HepG2 (cell line): ENCODE measurements around the gene DIMT1.

Experiments
- DR1 ChIP-seq: sonication (generic); formaldehyde crosslinking; IDR thresholded peaks from 2 replicates; pipeline ENCODE4 v1.8.0; 2021; ENCODE audit warnings: mild to moderate bottlenecking, missing genetic modification reagents, inconsistent platforms
- PLRG1 ChIP-seq: fragments of 450-650 bp; conservative IDR thresholded peaks from 2 replicates; pipeline ENCODE4 v1.6.1; 2016
- POLR2A ChIP-seq, 2 experiments: IDR thresholded peaks; 2 replicates each; pipeline ENCODE4 v1.6.1; 2011; ENCODE audit warnings: low read depth in 2 of 2, low read length in 2 of 2, mild to moderate bottlenecking in 1 of 2, moderate library complexity in 1 of 2; ENCODE audit not compliant: insufficient read depth in 1 of 2
- TBL1XR1 ChIP-seq: fragments of 150-350 bp; IDR thresholded peaks from 2 replicates; pipeline ENCODE4 v1.6.1; 2014; ENCODE audit warnings: borderline replicate concordance, low read length; ENCODE audit not compliant: partially characterized antibody
- TP53 ChIP-seq: sonication (generic); formaldehyde crosslinking; conservative IDR thresholded peaks from 2 replicates; pipeline ENCODE4 v1.4.0; 2020; ENCODE audit warnings: missing genetic modification reagents
- ZNF337 ChIP-seq: sonication (generic); formaldehyde crosslinking; IDR thresholded peaks from 2 replicates; pipeline ENCODE4 v1.5.1; 2020; ENCODE audit warnings: missing genetic modification reagents, low read depth, mild to moderate bottlenecking, borderline replicate concordance
- TF ChIP-seq, protein P1 (sequence below), 2 experiments: IDR thresholded peaks; 2 replicates each; pipeline ENCODE4 v1.6.1; 2011 to 2012; ENCODE audit warnings: low read length in 2 of 2, borderline replicate concordance in 1 of 2, low read depth in 1 of 2, mild to moderate bottlenecking in 1 of 2, moderate library complexity in 1 of 2
- TF ChIP-seq, protein P2 (sequence below): sonication (generic); formaldehyde crosslinking; IDR thresholded peaks from 2 replicates; pipeline ENCODE4 v1.4.0; 2020; ENCODE audit warnings: missing genetic modification reagents

DNA sequence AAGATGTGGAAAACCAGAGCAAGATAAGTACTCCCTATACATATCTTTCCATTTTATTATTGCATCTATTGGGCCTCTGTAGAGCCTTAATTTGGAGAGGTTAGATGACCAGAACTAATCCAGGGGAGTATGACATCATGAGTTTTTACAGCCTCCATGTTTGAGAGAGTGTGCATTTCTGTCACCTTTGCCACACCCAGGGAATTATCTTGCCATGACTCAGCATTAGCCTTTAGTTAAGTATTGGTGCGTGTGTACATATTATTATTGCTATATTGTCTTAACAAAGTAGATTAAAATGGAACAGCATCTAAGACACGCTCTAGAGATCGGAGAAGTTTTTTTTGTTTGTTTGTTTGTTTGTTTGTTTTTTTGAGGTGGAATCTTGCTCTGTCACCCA lies 27.6 kb downstream of the DIMT1 start:
- TF ChIP-seq PLRG1 = no peak
- TF ChIP-seq, protein P1, sequence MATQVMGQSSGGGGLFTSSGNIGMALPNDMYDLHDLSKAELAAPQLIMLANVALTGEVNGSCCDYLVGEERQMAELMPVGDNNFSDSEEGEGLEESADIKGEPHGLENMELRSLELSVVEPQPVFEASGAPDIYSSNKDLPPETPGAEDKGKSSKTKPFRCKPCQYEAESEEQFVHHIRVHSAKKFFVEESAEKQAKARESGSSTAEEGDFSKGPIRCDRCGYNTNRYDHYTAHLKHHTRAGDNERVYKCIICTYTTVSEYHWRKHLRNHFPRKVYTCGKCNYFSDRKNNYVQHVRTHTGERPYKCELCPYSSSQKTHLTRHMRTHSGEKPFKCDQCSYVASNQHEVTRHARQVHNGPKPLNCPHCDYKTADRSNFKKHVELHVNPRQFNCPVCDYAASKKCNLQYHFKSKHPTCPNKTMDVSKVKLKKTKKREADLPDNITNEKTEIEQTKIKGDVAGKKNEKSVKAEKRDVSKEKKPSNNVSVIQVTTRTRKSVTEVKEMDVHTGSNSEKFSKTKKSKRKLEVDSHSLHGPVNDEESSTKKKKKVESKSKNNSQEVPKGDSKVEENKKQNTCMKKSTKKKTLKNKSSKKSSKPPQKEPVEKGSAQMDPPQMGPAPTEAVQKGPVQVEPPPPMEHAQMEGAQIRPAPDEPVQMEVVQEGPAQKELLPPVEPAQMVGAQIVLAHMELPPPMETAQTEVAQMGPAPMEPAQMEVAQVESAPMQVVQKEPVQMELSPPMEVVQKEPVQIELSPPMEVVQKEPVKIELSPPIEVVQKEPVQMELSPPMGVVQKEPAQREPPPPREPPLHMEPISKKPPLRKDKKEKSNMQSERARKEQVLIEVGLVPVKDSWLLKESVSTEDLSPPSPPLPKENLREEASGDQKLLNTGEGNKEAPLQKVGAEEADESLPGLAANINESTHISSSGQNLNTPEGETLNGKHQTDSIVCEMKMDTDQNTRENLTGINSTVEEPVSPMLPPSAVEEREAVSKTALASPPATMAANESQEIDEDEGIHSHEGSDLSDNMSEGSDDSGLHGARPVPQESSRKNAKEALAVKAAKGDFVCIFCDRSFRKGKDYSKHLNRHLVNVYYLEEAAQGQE (IDR thresholded peaks at IDR 0.05; ENCODE audit: borderline replicate concordance in 1 of 2, low read depth in 1 of 2, low read length in 2 of 2) = no peak
- TF ChIP-seq ZNF337 (CRISPR knock-in tag) = no peak
- TF ChIP-seq POLR2A (IDR thresholded peaks at IDR 0.05; ENCODE audit: insufficient read depth in 1 of 2, low read depth in 2 of 2, low read length in 2 of 2) = no peak
- TF ChIP-seq DR1 (CRISPR knock-in tag) = no peak
- no peak for TF ChIP-seq TP53 (CRISPR knock-in tag)
- no peak for TF ChIP-seq TBL1XR1
- TF ChIP-seq, protein P2, sequence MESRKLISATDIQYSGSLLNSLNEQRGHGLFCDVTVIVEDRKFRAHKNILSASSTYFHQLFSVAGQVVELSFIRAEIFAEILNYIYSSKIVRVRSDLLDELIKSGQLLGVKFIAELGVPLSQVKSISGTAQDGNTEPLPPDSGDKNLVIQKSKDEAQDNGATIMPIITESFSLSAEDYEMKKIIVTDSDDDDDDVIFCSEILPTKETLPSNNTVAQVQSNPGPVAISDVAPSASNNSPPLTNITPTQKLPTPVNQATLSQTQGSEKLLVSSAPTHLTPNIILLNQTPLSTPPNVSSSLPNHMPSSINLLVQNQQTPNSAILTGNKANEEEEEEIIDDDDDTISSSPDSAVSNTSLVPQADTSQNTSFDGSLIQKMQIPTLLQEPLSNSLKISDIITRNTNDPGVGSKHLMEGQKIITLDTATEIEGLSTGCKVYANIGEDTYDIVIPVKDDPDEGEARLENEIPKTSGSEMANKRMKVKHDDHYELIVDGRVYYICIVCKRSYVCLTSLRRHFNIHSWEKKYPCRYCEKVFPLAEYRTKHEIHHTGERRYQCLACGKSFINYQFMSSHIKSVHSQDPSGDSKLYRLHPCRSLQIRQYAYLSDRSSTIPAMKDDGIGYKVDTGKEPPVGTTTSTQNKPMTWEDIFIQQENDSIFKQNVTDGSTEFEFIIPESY = no peak
